A549 (cell line): ENCODE measurements around the gene CCR5AS.

Experiments used
- ATAC-seq, 2 experiments: fragments of 200-7000 bp in 1 of 2; fragments of >200 bp in 1 of 2; cut with Nextera tagmentation in 1 of 2; cut with Tn5 transposase in 1 of 2; 3 replicates each; pipeline versions ENCODE4 v1.8.0 to v1.9.1; 2018 to 2020; ENCODE audit warnings: mild to moderate bottlenecking in 1 of 2, moderate library complexity in 1 of 2
- CTCF ChIA-PET: fragments of 300-600 bp; sonication (Branson Sonifier 250); formaldehyde crosslinking; extraction: SDS; loops from one replicate; lab custom pipeline; 2021; ENCODE audit warnings: antibody characterized with exemption, inconsistent platforms; lab: Yijun Ruan, JAX
- POLR2A ChIA-PET: fragments of 350-600 bp; formaldehyde crosslinking; extraction: SDS; loops from one replicate; lab custom pipeline; 2021; ENCODE audit warnings: antibody characterized with exemption, inconsistent platforms; lab: Yijun Ruan, JAX
- DNase-seq, 2 experiments: peaks; one replicate each; pipeline versions ENCODE4 v3.0.0 to v3.0.0-alpha.2; 2011 to 2016; ENCODE audit warnings: low read depth in 1 of 2, low spot score in 1 of 2
- FAIRE-seq: peaks from 2 replicates; lab custom pipeline; 2011; peaks lifted over from hg19 to GRCh38; lab: Jason Lieb, UNC
- H3K27ac ChIP-seq, 2 experiments: fragments of >200 bp; sonication (Bioruptor Twin); formaldehyde crosslinking; 3 replicates each; pipeline ENCODE4 v1.5.1; 2016 to 2017
- H3K4me1 ChIP-seq: fragments of >200 bp; sonication (Bioruptor Twin); formaldehyde crosslinking; 3 replicates; pipeline ENCODE4 v1.6.1; 2016
- H3K4me2 ChIP-seq: fragments of >200 bp; sonication (Bioruptor Twin); formaldehyde crosslinking; 3 replicates; pipeline ENCODE4 v1.6.1; 2016
- H3K4me3 ChIP-seq: fragments of >200 bp; sonication (Bioruptor Twin); formaldehyde crosslinking; 3 replicates; pipeline ENCODE4 v1.5.1; 2016
- H3K9me3 ChIP-seq: fragments of >200 bp; sonication (Bioruptor Twin); formaldehyde crosslinking; 3 replicates; pipeline ENCODE4 v1.6.1; 2016
- CBX2 ChIP-seq: fragments of 200-600 bp; sonication (generic); IDR thresholded peaks from 2 replicates; pipeline ENCODE4 v1.6.1; 2016; ENCODE audit warnings: low read depth, mild to moderate bottlenecking, borderline replicate concordance
- CBX8 ChIP-seq: fragments of 200-600 bp; sonication (generic); IDR thresholded peaks from 2 replicates; pipeline ENCODE4 v1.6.1; 2016
- CHD4 ChIP-seq: fragments of 200-600 bp; sonication (generic); IDR thresholded peaks from 2 replicates; pipeline ENCODE4 v1.6.1; 2016; ENCODE audit warnings: antibody characterized with exemption, mild to moderate bottlenecking, borderline replicate concordance
- EHF ChIP-seq: fragments of 250-450 bp; sonication (Bioruptor Pico); IDR thresholded peaks from 2 replicates; pipeline ENCODE4 v1.5.0; 2020; ENCODE audit warnings: mild to moderate bottlenecking
- EHMT2 ChIP-seq: fragments of 200-600 bp; sonication (generic); IDR thresholded peaks from 2 replicates; pipeline ENCODE4 v1.6.1; 2016; ENCODE audit warnings: antibody characterized with exemption, low read depth, mild to moderate bottlenecking, moderate library complexity
- FOSB ChIP-seq: fragments of 250-450 bp; sonication (Bioruptor Pico); IDR thresholded peaks from 2 replicates; pipeline ENCODE4 v1.5.0; 2020; ENCODE audit warnings: mild to moderate bottlenecking, moderate library complexity
- FOXS1 ChIP-seq: fragments of 250-450 bp; sonication (Bioruptor Pico); IDR thresholded peaks from 2 replicates; pipeline ENCODE4 v1.5.0; 2020; ENCODE audit warnings: mild to moderate bottlenecking, moderate library complexity
- GATA3 ChIP-seq: IDR thresholded peaks from 2 replicates; pipeline ENCODE4 v1.6.1; 2012; ENCODE audit warnings: borderline replicate concordance
- HES2 ChIP-seq: fragments of >200 bp; sonication (Bioruptor Twin); formaldehyde crosslinking; IDR thresholded peaks from 2 replicates; pipeline ENCODE4 v1.6.1; 2016
- HEYL ChIP-seq: fragments of 250-450 bp; sonication (Bioruptor Pico); IDR thresholded peaks from 2 replicates; pipeline ENCODE4 v1.8.0; 2021; ENCODE audit warnings: mild to moderate bottlenecking, moderate library complexity
- HOXB13 ChIP-seq: fragments of 250-450 bp; sonication (Bioruptor Pico); IDR thresholded peaks from 2 replicates; pipeline ENCODE4 v1.5.0; 2020; ENCODE audit warnings: low read depth, mild to moderate bottlenecking, moderate library complexity
- HOXB5 ChIP-seq: fragments of 250-450 bp; sonication (Bioruptor Pico); IDR thresholded peaks from 2 replicates; pipeline ENCODE4 v1.5.0; 2020; ENCODE audit warnings: mild to moderate bottlenecking, moderate library complexity
- JUN ChIP-seq, 2 experiments: fragments of >200 bp; sonication (Bioruptor Twin); formaldehyde crosslinking; IDR thresholded peaks; 2 replicates in 1 of 2; 3 replicates in 1 of 2; pipeline ENCODE4 v1.6.1; 2016 to 2017
- MAFK ChIP-seq: fragments of 450-650 bp; IDR thresholded peaks from 2 replicates; pipeline ENCODE4 v1.6.1; 2014; ENCODE audit not compliant: partially characterized antibody
- MAZ ChIP-seq: fragments of 150-350 bp; IDR thresholded peaks from 2 replicates; pipeline ENCODE4 v1.6.1; 2014; ENCODE audit warnings: antibody characterized with exemption, low read depth, low read length, borderline replicate concordance
- NFE2L2 ChIP-seq: fragments of 150-350 bp; conservative IDR thresholded peaks from 2 replicates; pipeline ENCODE4 v1.6.1; 2014; ENCODE audit warnings: low read length
- PHF8 ChIP-seq: fragments of 200-600 bp; sonication (generic); IDR thresholded peaks from 2 replicates; pipeline ENCODE4 v1.6.1; 2016; ENCODE audit warnings: low read depth, mild to moderate bottlenecking, antibody characterized with exemption, moderate library complexity, borderline replicate concordance
- POLR2A ChIP-seq: IDR thresholded peaks from 2 replicates; pipeline ENCODE4 v1.6.1; 2012; ENCODE audit warnings: mild to moderate bottlenecking, low read length
- RAD21 ChIP-seq, 2 experiments: fragments of >200 bp in 1 of 2; sonication (Bioruptor Twin) in 1 of 2; formaldehyde crosslinking in 1 of 2; IDR thresholded peaks in 1 of 2; conservative IDR thresholded peaks in 1 of 2; 2 replicates in 1 of 2; 3 replicates in 1 of 2; pipeline ENCODE4 v1.6.1; 2012 to 2018; ENCODE audit warnings: inconsistent platforms in 1 of 2
- RARB ChIP-seq: fragments of 250-450 bp; sonication (Bioruptor Pico); IDR thresholded peaks from 2 replicates; pipeline ENCODE4 v1.8.0; 2021; ENCODE audit warnings: mild to moderate bottlenecking, moderate library complexity
- SMC3 ChIP-seq: fragments of >200 bp; sonication (Bioruptor Twin); formaldehyde crosslinking; IDR thresholded peaks from 3 replicates; pipeline ENCODE4 v1.6.1; 2018; ENCODE audit warnings: inconsistent platforms
- SREBF2 ChIP-seq: fragments of 450-650 bp; IDR thresholded peaks from 2 replicates; pipeline ENCODE4 v1.6.1; 2014; ENCODE audit warnings: mild to moderate bottlenecking, moderate library complexity
- ZNF302 ChIP-seq: fragments of 250-450 bp; sonication (Bioruptor Pico); IDR thresholded peaks from 2 replicates; pipeline ENCODE4 v1.9.0; 2021; ENCODE audit warnings: inconsistent platforms, mild to moderate bottlenecking, moderate library complexity
- WGBS: methylation state at CpG from one replicate; pipeline ENCODE4 v1.1.6; 2017; ENCODE audit errors: missing lambda C conversion rate; 5-methylcytosine and 5-hydroxymethylcytosine counted together
- TF ChIP-seq, protein P1 (sequence below): IDR thresholded peaks from 2 replicates; pipeline ENCODE4 v1.6.1; 2012
- TF ChIP-seq, protein P2 (sequence below): fragments of 250-450 bp; sonication (Bioruptor Pico); IDR thresholded peaks from 2 replicates; pipeline ENCODE4 v1.5.0; 2020; ENCODE audit warnings: low read depth, mild to moderate bottlenecking, moderate library complexity

Gene CCR5AS

GRCh38 chr3:46406788-46407611 is at the start of gene CCR5AS, which contains the start of gene CCRL2:
Gene CCR5AS (minus strand): TSS chr3:46407066.
Gene CCRL2 (plus strand): TSS chr3:46407259. CDS start chr3:46408080, 821 bp downstream.
- WGBS, result 24% methylated on average over 11 of the region's 20 CpGs
- TF ChIP-seq RAD21 (conservative IDR thresholded peaks at IDR 0.05 in 1 of 2, IDR thresholded peaks at IDR 0.05 in 1 of 2) (no peak), ZNF302 (CRISPR knock-in tag) (no peak), HOXB13 (CRISPR knock-in tag) (no peak), MAZ (no peak), NFE2L2 (no peak), SREBF2 (no peak), HOXB5 (CRISPR knock-in tag) (no peak), HES2 (no peak), FOSB (CRISPR knock-in tag) (no peak), MAFK (no peak), POLR2A (no peak), HEYL (no peak)
- TF ChIP-seq, protein P1, sequence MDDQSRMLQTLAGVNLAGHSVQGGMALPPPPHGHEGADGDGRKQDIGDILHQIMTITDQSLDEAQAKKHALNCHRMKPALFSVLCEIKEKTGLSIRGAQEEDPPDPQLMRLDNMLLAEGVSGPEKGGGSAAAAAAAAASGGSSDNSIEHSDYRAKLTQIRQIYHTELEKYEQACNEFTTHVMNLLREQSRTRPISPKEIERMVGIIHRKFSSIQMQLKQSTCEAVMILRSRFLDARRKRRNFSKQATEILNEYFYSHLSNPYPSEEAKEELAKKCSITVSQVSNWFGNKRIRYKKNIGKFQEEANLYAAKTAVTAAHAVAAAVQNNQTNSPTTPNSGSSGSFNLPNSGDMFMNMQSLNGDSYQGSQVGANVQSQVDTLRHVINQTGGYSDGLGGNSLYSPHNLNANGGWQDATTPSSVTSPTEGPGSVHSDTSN, result no peak
- ATAC-seq (peak; percentile 43 to 65; a peak in 3 of 6 replicates), DNase-seq (no peak), FAIRE-seq (no peak)
- ChIA-PET CTCF (interaction anchor here (1.0 kb wide), 1 partner anchor 151 kb away, joined by 4 read pairs; no protein-coding TSS in a partner anchor), POLR2A (no interaction called here)
- Histone ChIP-seq H3K4me3 (no peak within 1 kb of the TSS), H3K27ac (no peak within 1 kb of the TSS), H3K4me2 (peak within 1 kb of the TSS; percentile 37), H3K4me1 (no peaks in the 10 kb centered on the region), H3K9me3 (no peaks in the 10 kb centered on the region)

GRCh38 chr3:46456118-46456517 is 49.3 kb upstream of the CCR5AS start:
- 57% methylated on average over 10 of the region's 14 CpGs for WGBS
- no peak for TF ChIP-seq NFE2L2
- TF ChIP-seq CHD4, result no peak
- no peak for TF ChIP-seq EHF (CRISPR knock-in tag)
- TF ChIP-seq, protein P1, result no peak
- H3K27ac ChIP-seq, result no peak overlapping the region
- no peak overlapping the region for H3K4me3 ChIP-seq
- H3K4me2 ChIP-seq, result no peak overlapping the region
- FAIRE-seq, result no peak
- DNase-seq, result no peak
- POLR2A ChIA-PET, result no interaction called here
- ATAC-seq, result no peak
- H3K9me3 ChIP-seq, result no peaks in the 10 kb centered on the region
- H3K4me1 ChIP-seq, result no peaks in the 10 kb centered on the region
- CTCF ChIA-PET, result interaction anchor here (0.6 kb wide), 1 partner anchor 10 kb away, joined by 4 read pairs; no protein-coding TSS in a partner anchor

- TF ChIP-seq CBX8 (no peak), RARB (CRISPR knock-in tag) (no peak), HES2 (no peak), SMC3 (no peak), JUN (IDR thresholded peaks at IDR 0.05) (no peak), FOXS1 (no peak), PHF8 (no peak), CHD4 (no peak), GATA3 (no peak), EHMT2 (no peak), CBX2 (no peak)
- TF ChIP-seq, protein P2, sequence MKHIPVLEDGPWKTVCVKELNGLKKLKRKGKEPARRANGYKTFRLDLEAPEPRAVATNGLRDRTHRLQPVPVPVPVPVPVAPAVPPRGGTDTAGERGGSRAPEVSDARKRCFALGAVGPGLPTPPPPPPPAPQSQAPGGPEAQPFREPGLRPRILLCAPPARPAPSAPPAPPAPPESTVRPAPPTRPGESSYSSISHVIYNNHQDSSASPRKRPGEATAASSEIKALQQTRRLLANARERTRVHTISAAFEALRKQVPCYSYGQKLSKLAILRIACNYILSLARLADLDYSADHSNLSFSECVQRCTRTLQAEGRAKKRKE (CRISPR knock-in tag), result no peak
- no peak overlapping the region for H3K4me3 ChIP-seq
- no peaks in the 10 kb centered on the region for H3K4me1 ChIP-seq
- FAIRE-seq (no peak), ATAC-seq (peak; percentile 24 to 32; a peak in 1 of 6 replicates), DNase-seq (no peak)
- WGBS, result 60% methylated on average over 19 of the region's 21 CpGs
- no peak overlapping the region for H3K4me2 ChIP-seq
- no peak overlapping the region for H3K27ac ChIP-seq
- no peaks in the 10 kb centered on the region for H3K9me3 ChIP-seq
- POLR2A ChIA-PET, result no interaction called here
- CTCF ChIA-PET, result interaction anchor here (0.6 to 1.2 kb wide), 2 partner anchors 10 to 13 kb away, joined by 4 read pairs; no protein-coding TSS in a partner anchor
Observed at GRCh38 chr3:46455231-46456115, 48.6 kb upstream of the CCR5AS start.
